Measurements from ENCODE around the gene LARGE1. TPM values are rescaled to one million over a fixed set of nuclear protein-coding genes. Genes with fewer than 3 reads are reported as not detected.

The LARGE1 gene
- total and polyA plus RNA-seq, 2 of the 4 experiments (the other 2 are of a cell fraction) = 6.2 to 12.4 TPM

DNA sequence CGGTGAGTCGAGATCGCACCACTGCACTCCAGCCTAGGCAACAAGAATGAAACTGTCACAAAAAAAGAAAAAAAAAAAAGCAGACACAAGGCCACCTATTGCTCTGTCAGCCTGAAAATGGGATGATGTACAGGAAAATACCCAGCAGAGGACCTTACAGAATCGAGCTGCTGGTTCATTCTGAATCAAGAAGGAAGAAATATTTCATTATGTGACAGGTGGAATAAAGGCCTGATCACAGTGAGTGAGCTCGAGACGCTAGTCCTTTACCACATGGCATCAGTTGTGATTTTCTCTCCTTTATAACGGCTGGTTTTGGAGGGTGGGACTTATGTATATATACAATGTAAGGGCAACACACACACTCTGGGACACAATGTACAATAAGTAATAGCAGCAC lies 340.0 kb downstream of the LARGE1 start:
- no peak overlapping the region for H4K8ac ChIP-seq (ENCODE audit: low read depth in 2 of 2, low read length in 2 of 2)
- in situ Hi-C loops (cut with MboI; ENCODE audit: low sequenced_read_pairs) (no loop called here), intact Hi-C loops (cut with micrococcal nuclease) (no loop called here), dilution Hi-C loops (cut with HindIII; ENCODE audit: low sequenced_read_pairs, unreplicated experiment) (no loop called here)
- ATAC-seq (ENCODE audit: low read depth) = no peak
- H3K23ac ChIP-seq (ENCODE audit: low read depth, low read length) = no peak overlapping the region
- H4K91ac ChIP-seq (ENCODE audit: insufficient read depth, low read depth, low read length) = no peak overlapping the region
- no peak overlapping the region for H3K14ac ChIP-seq (replicated peaks; ENCODE audit: low read depth, low read length)
- no peak overlapping the region for H3K9ac ChIP-seq (ENCODE audit: low read depth, low read length)
- no peak for TF ChIP-seq MAZ (IDR thresholded peaks at IDR 0.05; ENCODE audit: borderline replicate concordance, low read depth, low read length)
- TF ChIP-seq RFX5 (IDR thresholded peaks at IDR 0.05; ENCODE audit: low read depth, low read length) = no peak
- no peak for TF ChIP-seq MAFK (IDR thresholded peaks at IDR 0.05; ENCODE audit: low read depth, low read length)
- TF ChIP-seq NFE2L2 (IDR thresholded peaks at IDR 0.05; ENCODE audit: low read depth, low read length) = no peak
- TF ChIP-seq MXI1 (IDR thresholded peaks at IDR 0.05; ENCODE audit: borderline replicate concordance, low read depth, low read length) = no peak
- TF ChIP-seq POLR2A (IDR thresholded peaks at IDR 0.05; ENCODE audit: low read depth, low read length) = no peak
- no peak overlapping the region for H3K4me2 ChIP-seq (ENCODE audit: low read depth, low read length)
- no peaks in the 10 kb centered on the region for H3K9me1 ChIP-seq (ENCODE audit: insufficient read depth, low read length)
- H3K4me3 ChIP-seq (ENCODE audit: insufficient read depth, low read depth, low read length) = no peak overlapping the region
- WGBS, 2 experiments (ENCODE audit: extremely low coverage in 2 of 2, insufficient read length in 1 of 2) = 60% methylated on average over 1 of the region's 7 CpGs; no CpG with 5 or more reads in 1 of the 2 experiments
- H3K18ac ChIP-seq (ENCODE audit: low read depth, low read length) = no peak overlapping the region
- no TSS peak for BruUV-seq (replicated peaks)
- POLR2A ChIA-PET (ENCODE audit: unreplicated experiment) = no interaction called here
- H3K56ac ChIP-seq (ENCODE audit: extremely low read depth, insufficient read depth, low read length) = no peak overlapping the region
- no peak overlapping the region for H4K5ac ChIP-seq (ENCODE audit: low read depth, low read length)
- no peak overlapping the region for H2AK5ac ChIP-seq (ENCODE audit: low read depth, low read length)
- no peak overlapping the region for H3K4ac ChIP-seq (ENCODE audit: low read depth, low read length)
- H4K20me1 ChIP-seq (ENCODE audit: insufficient read depth, low read length) = no peaks in the 10 kb centered on the region
- no peak overlapping the region for H2AK9ac ChIP-seq (replicated peaks; ENCODE audit: low read depth, low read length, poor library complexity)
- H2AFZ ChIP-seq (replicated peaks; ENCODE audit: low read length, poor library complexity) = no peak overlapping the region
- H3K27me3 ChIP-seq (ENCODE audit: control insufficient read depth, insufficient read depth, low read length) = no peaks in the 10 kb centered on the region
- H3K36me3 ChIP-seq (ENCODE audit: control insufficient read depth, insufficient read depth, low read length) = no peaks in the 10 kb centered on the region
- no peak overlapping the region for H2BK15ac ChIP-seq (ENCODE audit: low read depth, low read length)
- no peaks in the 10 kb centered on the region for H3K9me3 ChIP-seq (ENCODE audit: control insufficient read depth, insufficient read depth, low read length)
- H3K27ac ChIP-seq (ENCODE audit: insufficient read depth, low read length) = no peak overlapping the region
- no peak overlapping the region for H2BK20ac ChIP-seq (ENCODE audit: low read depth, low read length)
- no peak overlapping the region for H2BK5ac ChIP-seq (ENCODE audit: low read depth, low read length, poor library complexity, severe bottlenecking)
- no peak for DNase-seq
- no peaks in the 10 kb centered on the region for H3K4me1 ChIP-seq (ENCODE audit: control insufficient read depth, insufficient read depth, low read length)
- CTCF ChIA-PET = interaction anchor here (0.6 to 0.7 kb wide), 2 partner anchors 26 to 61 kb away, joined by 3 to 5 read pairs; no protein-coding TSS in a partner anchor
- H2BK120ac ChIP-seq (ENCODE audit: low read depth, low read length) = no peak overlapping the region
- no peaks in the 10 kb centered on the region for H3K79me1 ChIP-seq (ENCODE audit: low read depth in 1 of 2, low read length in 2 of 2)

All from IMR-90 (cell line).